ENCODE data around the gene EFNA5. TPM values are rescaled to one million over a fixed set of nuclear protein-coding genes. Genes with fewer than 3 reads are reported as not detected.

The EFNA5 gene
- total and polyA plus RNA-seq, 8 donors, result 0.29 to 187 (median 3.1) TPM

GRCh38 chr5:107395632-107396350 lies 274.9 kb downstream of the EFNA5 start:
- Histone ChIP-seq H3K27me3 (no peaks in the 10 kb centered on the region), H3K27ac (no peak overlapping the region), H3K4me3 (no peak overlapping the region), H3K4me1 (no peaks in the 10 kb centered on the region), H3K9me3 (no peaks in the 10 kb centered on the region), H3K36me3 (no peaks in the 10 kb centered on the region)
- 79 to 87% (median 84%) methylated on average over 5 of the region's 5 CpGs for WGBS, 5 donors
- intact Hi-C loops (cut with DNase I; ENCODE audit: low total_unique reads), result no loop called here
- no peak for DNase-seq
- TF ChIP-seq CTCF (IDR thresholded peaks at IDR 0.05), result no peak
- no peak for TF ChIP-seq EP300 (IDR thresholded peaks at IDR 0.05)
- TF ChIP-seq POLR2AphosphoS5 (IDR thresholded peaks at IDR 0.05), result no peak
- TF ChIP-seq POLR2A (IDR thresholded peaks at IDR 0.05), result no peak

- DNase-seq, result no peak
- TF ChIP-seq POLR2AphosphoS5 (IDR thresholded peaks at IDR 0.05) (no peak), EP300 (IDR thresholded peaks at IDR 0.05) (no peak), POLR2A (IDR thresholded peaks at IDR 0.05) (no peak), CTCF (IDR thresholded peaks at IDR 0.05) (no peak)
- Histone ChIP-seq H3K27ac (no peak overlapping the region), H3K9me3 (no peaks in the 10 kb centered on the region), H3K4me1 (peaks cover 5 to 13% (median 12%) of the 10 kb centered on the region in 4 donors), H3K36me3 (no peaks in the 10 kb centered on the region), H3K4me3 (no peak overlapping the region), H3K27me3 (no peaks in the 10 kb centered on the region)
- intact Hi-C loops (cut with DNase I; ENCODE audit: low total_unique reads), result no loop called here
- 90 to 97% (median 96%) methylated on average over 2 of the region's 2 CpGs for whole genome bisulfite sequencing, 5 donors
Measured at GRCh38 chr5:107393851-107394250, 276.9 kb downstream of the EFNA5 start.

GRCh38 chr5:107391787-107392186 lies 278.9 kb downstream of the EFNA5 start:
- 94 to 99% (median 97%) methylated on average over 5 of the region's 5 CpGs for WGBS, 5 donors
- intact Hi-C loops (cut with DNase I; ENCODE audit: low total_unique reads), result no loop called here
- peaks cover 10 to 28% (median 25%) of the 10 kb centered on the region in 4 donors for H3K4me1 ChIP-seq
- TF ChIP-seq EP300 (IDR thresholded peaks at IDR 0.05) (no peak), CTCF (IDR thresholded peaks at IDR 0.05) (no peak), POLR2AphosphoS5 (IDR thresholded peaks at IDR 0.05) (no peak), POLR2A (IDR thresholded peaks at IDR 0.05) (no peak)
- no peak for DNase-seq
- H3K4me3 ChIP-seq, result no peak overlapping the region
- H3K27me3 ChIP-seq, result no peaks in the 10 kb centered on the region
- H3K27ac ChIP-seq, result no peak overlapping the region
- no peaks in the 10 kb centered on the region for H3K9me3 ChIP-seq
- no peaks in the 10 kb centered on the region for H3K36me3 ChIP-seq

GRCh38 chr5:107389775-107390148 lies 281.0 kb downstream of the EFNA5 start:
- intact Hi-C loops (cut with DNase I; ENCODE audit: low total_unique reads), result no loop called here
- no peaks in the 10 kb centered on the region for H3K36me3 ChIP-seq
- WGBS, 5 donors, result 50 to 69% (median 56%) methylated on average over 1 of the region's 1 CpG
- no peak overlapping the region for H3K4me3 ChIP-seq
- H3K27me3 ChIP-seq, result no peaks in the 10 kb centered on the region
- peak in 1 of 2 donors; percentile 26 for DNase-seq
- peaks cover 10 to 28% (median 25%) of the 10 kb centered on the region in 4 donors for H3K4me1 ChIP-seq
- no peak for TF ChIP-seq CTCF (IDR thresholded peaks at IDR 0.05)
- no peak for TF ChIP-seq POLR2AphosphoS5 (IDR thresholded peaks at IDR 0.05)
- TF ChIP-seq POLR2A (IDR thresholded peaks at IDR 0.05), result no peak
- no peak for TF ChIP-seq EP300 (IDR thresholded peaks at IDR 0.05)
- no peaks in the 10 kb centered on the region for H3K9me3 ChIP-seq
- peak overlapping the region in 3 of 5 donors; percentile 26 to 57 (median 36) for H3K27ac ChIP-seq
